GM19468 (cell line): ENCODE data around the gene EDC4.

ENCODE experiments used
- ATAC-seq: cut with Tn5 transposase; IDR thresholded peaks from one replicate; pipeline ENCODE4 v1.9.1; 2021; ENCODE audit warnings: mild to moderate bottlenecking, moderate library complexity, moderate number of reproducible peaks; ENCODE audit not compliant: unreplicated experiment; ENCODE audit errors: extremely low read depth

Gene EDC4

GRCh38 chr16:67874372-67874771 lies 1.5 kb downstream of the EDC4 start:
- ATAC-seq, result no peak

DNA sequence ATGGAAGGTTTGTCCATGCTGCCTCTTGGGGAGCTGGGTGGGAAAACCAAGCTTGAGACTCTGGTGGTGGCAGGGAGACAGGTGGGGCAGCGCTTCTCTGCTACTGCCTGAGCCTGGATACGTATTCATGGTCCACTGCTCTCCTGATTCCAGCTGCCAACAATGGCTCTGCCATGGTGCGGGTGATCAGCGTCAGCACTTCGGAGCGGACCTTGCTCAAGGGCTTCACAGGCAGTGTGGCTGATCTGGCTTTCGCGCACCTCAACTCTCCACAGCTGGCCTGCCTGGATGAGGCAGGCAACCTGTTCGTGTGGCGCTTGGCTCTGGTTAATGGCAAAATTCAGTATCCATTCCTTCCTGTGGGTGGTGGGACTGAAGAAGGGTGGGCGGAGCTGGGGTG lies 4.2 kb downstream of the EDC4 start:
- ATAC-seq, result no peak

DNA sequence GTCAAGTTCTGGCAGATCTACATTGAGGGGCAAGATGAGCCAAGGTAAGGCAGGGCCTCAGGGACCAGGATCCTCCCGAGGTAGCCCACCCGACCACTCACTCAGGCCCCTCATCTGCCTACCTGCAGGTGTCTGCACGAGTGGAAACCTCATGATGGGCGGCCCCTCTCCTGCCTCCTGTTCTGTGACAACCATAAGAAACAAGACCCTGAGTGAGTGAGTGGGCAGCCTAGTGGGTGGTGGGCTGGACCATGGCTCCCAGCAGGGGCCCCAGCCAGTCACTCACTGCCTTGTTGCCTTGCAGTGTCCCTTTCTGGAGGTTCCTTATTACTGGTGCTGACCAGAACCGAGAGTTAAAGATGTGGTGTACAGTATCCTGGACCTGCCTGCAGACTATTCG lies 5.4 kb downstream of the EDC4 start:
- no peak for ATAC-seq

GRCh38 chr16:67878846-67879245 lies 6.0 kb downstream of the EDC4 start:
- ATAC-seq, result no peak

GRCh38 chr16:67879462-67879861 lies 6.6 kb downstream of the EDC4 start:
- no peak for ATAC-seq

DNA sequence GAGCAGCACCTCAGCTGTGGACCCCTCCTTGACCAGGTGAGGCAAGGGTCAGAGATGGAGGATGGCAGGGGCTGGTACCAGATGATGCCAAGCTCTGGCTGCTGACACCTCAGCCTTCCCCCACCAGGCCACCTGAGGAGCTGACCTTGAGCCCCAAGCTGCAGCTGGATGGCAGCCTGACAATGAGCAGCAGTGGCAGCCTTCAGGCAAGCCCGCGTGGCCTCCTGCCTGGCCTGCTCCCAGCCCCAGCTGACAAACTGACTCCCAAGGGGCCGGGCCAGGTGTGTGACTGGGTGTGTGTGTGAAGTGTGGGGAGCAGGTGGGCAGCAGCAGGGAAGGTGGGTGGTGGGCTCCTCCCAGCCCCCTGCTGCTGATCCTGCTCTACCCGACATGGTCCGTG lies 7.1 kb downstream of the EDC4 start:
- no peak for ATAC-seq

GRCh38 chr16:67880584-67880983 lies 7.7 kb downstream of the EDC4 start:
- ATAC-seq, result no peak

DNA sequence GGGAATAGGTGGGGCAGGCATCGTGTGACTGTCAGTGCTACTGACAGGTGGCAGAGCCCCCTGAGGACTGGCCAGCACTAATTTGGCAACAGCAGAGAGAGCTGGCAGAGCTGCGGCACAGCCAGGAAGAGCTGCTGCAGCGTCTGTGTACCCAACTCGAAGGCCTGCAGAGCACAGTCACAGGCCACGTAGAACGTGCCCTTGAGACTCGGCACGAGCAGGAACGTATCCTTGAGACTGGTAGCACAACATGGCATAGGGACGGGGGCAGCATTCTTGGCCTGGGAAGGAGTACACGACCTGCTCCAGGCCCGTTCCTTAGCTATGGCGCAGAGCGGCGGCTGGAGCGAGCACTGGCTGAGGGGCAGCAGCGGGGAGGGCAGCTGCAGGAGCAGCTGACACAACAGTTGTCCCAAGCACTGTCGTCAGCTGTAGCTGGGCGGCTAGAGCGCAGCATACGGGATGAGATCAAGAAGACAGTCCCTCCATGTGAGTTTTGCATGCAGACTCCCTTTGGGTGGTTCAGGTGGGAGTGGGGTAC lies 8.8 kb downstream of the EDC4 start:
- ATAC-seq, result no peak

GRCh38 chr16:67882374-67883145 lies 9.7 kb downstream of the EDC4 start:
- no peak for ATAC-seq

DNA sequence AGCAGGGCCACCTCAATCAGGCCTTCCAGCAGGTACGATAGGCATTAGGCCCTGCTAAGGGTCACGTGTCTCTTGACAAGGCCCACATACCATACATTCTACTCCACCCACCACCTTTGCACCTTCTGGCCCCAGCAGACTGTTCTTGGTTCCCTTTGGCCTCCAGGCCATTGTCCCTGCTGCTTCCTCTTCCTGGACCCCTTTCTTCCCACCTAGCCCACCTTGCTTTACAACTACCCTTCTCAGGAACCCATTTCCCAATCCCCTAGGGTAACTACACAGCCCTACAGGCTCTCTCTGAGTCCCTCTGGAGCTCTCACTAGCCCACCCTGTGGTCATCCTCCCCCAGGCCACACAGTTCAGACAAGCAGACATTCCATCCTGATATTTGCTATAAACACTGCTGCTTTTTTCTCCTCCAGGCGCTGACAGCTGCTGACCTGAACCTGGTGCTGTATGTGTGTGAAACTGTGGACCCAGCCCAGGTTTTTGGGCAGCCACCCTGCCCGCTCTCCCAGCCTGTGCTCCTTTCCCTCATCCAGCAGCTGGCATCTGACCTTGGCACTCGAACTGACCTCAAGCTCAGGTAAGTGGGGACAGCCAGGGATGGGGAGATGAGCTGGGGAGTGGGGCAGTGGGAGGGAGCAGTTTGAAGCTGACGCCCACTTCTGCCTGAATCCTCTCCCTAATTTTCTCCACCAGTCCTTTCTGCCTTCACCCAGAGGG lies 10.5 kb downstream of the EDC4 start:
- no peak for ATAC-seq

GRCh38 chr16:67883872-67884261 lies 11.0 kb downstream of the EDC4 start:
- no peak for ATAC-seq

DNA sequence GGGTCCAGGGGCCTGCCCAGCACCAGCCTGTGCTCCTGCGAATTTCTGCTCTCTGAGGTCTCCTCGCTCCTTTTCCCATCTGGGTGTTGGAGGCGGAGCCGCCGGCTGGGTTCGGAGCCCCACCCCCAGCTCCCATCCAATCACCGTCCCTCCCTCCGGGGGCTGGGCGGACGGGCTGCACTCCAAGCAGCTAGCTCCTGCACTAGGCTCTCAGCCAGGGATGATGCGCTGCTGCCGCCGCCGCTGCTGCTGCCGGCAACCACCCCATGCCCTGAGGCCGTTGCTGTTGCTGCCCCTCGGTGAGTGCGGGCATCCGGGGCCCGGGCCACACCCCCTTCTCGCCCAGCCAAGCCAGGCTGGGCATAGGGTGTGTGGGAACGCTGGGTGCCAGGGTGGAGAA lies 11.8 kb downstream of the EDC4 start, which contains the start of gene NRN1L:
TSS of gene NRN1L (plus strand) at position 202 of the 400 bp plus-strand sequence. CDS start at position 221, 19 bp downstream.
- no peak for ATAC-seq

DNA sequence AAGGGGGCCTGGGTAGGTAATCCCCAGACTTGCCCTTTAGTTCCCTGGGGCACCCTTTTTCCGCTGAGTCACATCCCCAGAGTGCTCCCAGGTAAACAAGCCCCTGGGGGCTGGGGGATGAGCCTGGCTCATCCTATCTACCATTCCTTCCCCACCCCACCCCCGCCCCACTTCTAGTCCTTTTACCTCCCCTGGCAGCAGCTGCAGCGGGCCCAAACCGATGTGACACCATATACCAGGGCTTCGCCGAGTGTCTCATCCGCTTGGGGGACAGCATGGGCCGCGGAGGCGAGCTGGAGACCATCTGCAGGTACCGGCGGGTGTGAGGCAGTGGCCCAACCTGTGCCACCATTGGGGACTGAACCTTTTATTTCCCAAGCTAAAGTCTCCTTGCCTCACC lies 12.7 kb downstream of the EDC4 start:
- ATAC-seq, result no peak

GRCh38 chr16:67885976-67886375 lies 13.1 kb downstream of the EDC4 start:
- no peak for ATAC-seq

DNA sequence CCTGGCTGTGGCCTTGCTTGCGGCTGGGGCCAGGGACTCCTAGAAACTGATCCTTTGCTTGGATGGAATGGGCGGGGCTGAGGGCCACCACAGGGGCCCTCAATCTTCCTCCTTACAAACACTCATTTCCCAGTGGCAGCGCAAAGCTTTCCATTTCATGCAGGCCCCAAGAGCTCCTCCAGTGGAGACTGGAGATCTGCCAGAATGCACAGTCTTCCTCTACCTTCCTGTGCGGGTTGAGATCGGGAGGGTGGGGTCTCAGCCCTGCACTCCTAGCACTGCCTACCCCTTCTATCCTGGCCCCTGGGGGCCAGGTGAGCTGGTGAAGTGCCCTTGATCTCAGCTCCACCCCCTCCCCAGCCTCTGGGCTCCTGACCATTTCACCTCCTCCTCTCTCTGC lies 13.5 kb downstream of the EDC4 start:
- no peak for ATAC-seq

DNA sequence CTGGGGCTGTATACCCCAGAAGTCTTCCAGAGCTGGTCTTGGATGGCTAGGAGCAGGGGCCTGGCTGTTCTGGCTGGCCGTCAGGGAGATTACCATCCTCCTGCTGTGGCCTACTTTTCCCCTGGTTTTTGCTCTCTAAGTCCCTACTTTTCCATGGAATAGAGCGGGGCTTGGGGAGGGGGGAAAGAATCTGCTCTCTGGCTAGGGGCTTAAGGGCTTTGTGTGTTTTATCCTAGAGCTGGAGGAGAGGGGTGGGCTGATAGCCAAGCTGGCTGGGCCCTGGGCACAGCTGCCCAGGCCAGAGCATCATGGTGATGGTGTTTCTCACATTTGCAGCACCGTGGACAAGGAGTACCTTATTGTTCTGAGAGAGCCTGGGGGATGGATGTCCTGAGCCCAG lies 15.5 kb downstream of the EDC4 start:
- ATAC-seq, result no peak

- no peak for ATAC-seq
Observed at GRCh38 chr16:67892375-67892774, 19.5 kb downstream of the EDC4 start.

GRCh38 chr16:67892899-67893742 lies 20.3 kb downstream of the EDC4 start, which contains the start of gene PSKH1:
TSS of gene PSKH1 (plus strand) at chr16:67893254. CDS start at chr16:67908750, 15,496 bp downstream.
- peak; percentile 60 for ATAC-seq

DNA sequence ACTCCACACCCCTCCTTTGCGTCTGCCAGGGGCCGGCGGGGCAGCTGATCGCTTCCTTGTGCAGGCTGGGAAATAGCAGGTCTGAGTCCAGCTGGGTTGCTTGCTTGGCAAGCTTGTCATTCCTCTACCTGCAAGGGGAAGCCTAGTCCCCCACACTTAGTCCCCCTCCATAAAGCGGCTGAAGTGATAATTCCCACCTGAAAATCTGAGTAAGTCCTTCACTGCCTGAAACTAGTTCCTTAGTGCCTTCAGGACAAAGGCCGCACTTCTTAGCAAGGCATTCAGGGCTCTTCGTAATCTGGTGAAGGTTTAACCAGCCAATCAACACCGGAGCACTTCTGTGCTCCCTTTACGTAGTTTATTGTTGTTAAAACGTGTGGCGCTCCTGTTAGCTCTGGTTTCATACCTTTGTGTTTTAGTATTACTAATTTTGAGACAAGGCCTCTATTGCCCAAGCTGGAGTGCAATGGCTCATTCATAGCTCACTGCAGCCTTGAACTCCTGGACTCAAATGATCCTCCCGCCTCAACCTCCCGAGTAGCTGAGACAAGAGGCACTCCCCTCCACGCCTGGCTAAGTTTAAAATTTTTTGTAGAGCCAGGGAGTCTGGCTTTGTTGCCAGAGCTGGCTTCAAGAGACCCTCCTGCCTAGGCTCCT lies 21.0 kb downstream of the EDC4 start:
- ATAC-seq, result no peak

GRCh38 chr16:67897231-67897630 lies 24.4 kb downstream of the EDC4 start:
- no peak for ATAC-seq
